ENCODE results near the gene CASP6. TPM values are rescaled to one million over a fixed set of nuclear protein-coding genes. Genes with fewer than 3 reads are reported as not detected.

The CASP6 gene
- total RNA-seq, 4 donors from 2014 or later, result 34.4 to 87.7 (median 58.9) TPM

GRCh38 chr4:109739547-109739946 is 36.3 kb upstream of the CASP6 start:
- Histone ChIP-seq H3K4me1 (peaks cover 0 to 7% (median 0%) of the 10 kb centered on the region in 4 donors), H3K9me3 (no peaks in the 10 kb centered on the region), H3K36me3 (no peaks in the 10 kb centered on the region), H3K27me3 (no peaks in the 10 kb centered on the region), H3K4me3 (no peak overlapping the region), H3K27ac (no peak overlapping the region)
- WGBS, 2 donors (ENCODE audit: low coverage in 1 of 2), result 72 to 85% methylated on average over 3 of the region's 3 CpGs
- intact Hi-C loops (cut with DNase I; ENCODE audit: low total_unique reads), result no loop called here
- no peak for DNase-seq
- in situ Hi-C loops (cut with MboI; ENCODE audit: low pct_ligation_motif_present in 1 of 4, low pct_unique_long_range_greater_than_20kb in 1 of 4, low sequenced_read_pairs in 3 of 4), result no loop called here
- TF ChIP-seq CTCF (IDR thresholded peaks at IDR 0.05), result no peak
- no peak for TF ChIP-seq EP300 (IDR thresholded peaks at IDR 0.05; ENCODE audit: low read depth)
- TF ChIP-seq POLR2A (IDR thresholded peaks at IDR 0.05), result no peak
- no peak for TF ChIP-seq POLR2AphosphoS5 (IDR thresholded peaks at IDR 0.05)

- TF ChIP-seq POLR2AphosphoS5 (IDR thresholded peaks at IDR 0.05), result no peak
- no peaks in the 10 kb centered on the region for H3K36me3 ChIP-seq
- no peaks in the 10 kb centered on the region for H3K27me3 ChIP-seq
- 87 to 100% methylated on average over 3 to 10 of the region's 10 CpGs for WGBS, 2 donors (ENCODE audit: low coverage in 1 of 2)
- DNase-seq, result no peak
- no peak overlapping the region for H3K4me3 ChIP-seq
- in situ Hi-C loops (cut with MboI; ENCODE audit: low pct_ligation_motif_present in 1 of 4, low pct_unique_long_range_greater_than_20kb in 1 of 4, low sequenced_read_pairs in 3 of 4) (no loop called here), intact Hi-C loops (cut with DNase I; ENCODE audit: low total_unique reads) (no loop called here)
- H3K27ac ChIP-seq, result no peak overlapping the region
- no peaks in the 10 kb centered on the region for H3K9me3 ChIP-seq
- peaks cover 0 to 7% (median 0%) of the 10 kb centered on the region in 4 donors for H3K4me1 ChIP-seq
Observed at GRCh38 chr4:109738104-109738872, 35.0 kb upstream of the CASP6 start.

- Histone ChIP-seq H3K9me3 (no peaks in the 10 kb centered on the region), H3K27ac (peak overlapping the region; percentile 41 to 67 (median 62)), H3K4me1 (peaks cover 0 to 11% (median 1%) of the 10 kb centered on the region in 4 donors), H3K27me3 (no peaks in the 10 kb centered on the region), H3K36me3 (no peaks in the 10 kb centered on the region), H3K4me3 (no peak overlapping the region)
- 34 to 58% methylated on average over 6 to 7 of the region's 7 CpGs for WGBS, 2 donors (ENCODE audit: low coverage in 1 of 2)
- in situ Hi-C loops (cut with MboI; ENCODE audit: low pct_ligation_motif_present in 1 of 4, low pct_unique_long_range_greater_than_20kb in 1 of 4, low sequenced_read_pairs in 3 of 4), result no loop called here
- intact Hi-C loops (cut with DNase I; ENCODE audit: low total_unique reads), result no loop called here
- DNase-seq, result peak; percentile 31
- no peak for TF ChIP-seq EP300 (IDR thresholded peaks at IDR 0.05; ENCODE audit: low read depth)
- TF ChIP-seq POLR2A (IDR thresholded peaks at IDR 0.05), result no peak
- no peak for TF ChIP-seq POLR2AphosphoS5 (IDR thresholded peaks at IDR 0.05)
- no peak for TF ChIP-seq CTCF (IDR thresholded peaks at IDR 0.05)
Observed at GRCh38 chr4:109735566-109736365, 32.5 kb upstream of the CASP6 start.

GRCh38 chr4:109733728-109734127 is 30.5 kb upstream of the CASP6 start:
- intact Hi-C loops (cut with DNase I; ENCODE audit: low total_unique reads), result no loop called here
- Histone ChIP-seq H3K9me3 (no peaks in the 10 kb centered on the region), H3K36me3 (no peaks in the 10 kb centered on the region), H3K4me3 (no peak overlapping the region), H3K27me3 (no peaks in the 10 kb centered on the region), H3K4me1 (peaks cover 5 to 17% (median 7%) of the 10 kb centered on the region in 4 donors), H3K27ac (no peak overlapping the region)
- in situ Hi-C loops (cut with MboI; ENCODE audit: low pct_ligation_motif_present in 1 of 4, low pct_unique_long_range_greater_than_20kb in 1 of 4, low sequenced_read_pairs in 3 of 4), result no loop called here
- DNase-seq, result no peak
- WGBS, 2 donors (ENCODE audit: low coverage in 1 of 2), result 90 to 100% methylated on average over 1 to 5 of the region's 5 CpGs
- TF ChIP-seq POLR2AphosphoS5 (IDR thresholded peaks at IDR 0.05) (no peak), CTCF (IDR thresholded peaks at IDR 0.05) (no peak), EP300 (IDR thresholded peaks at IDR 0.05; ENCODE audit: low read depth) (no peak), POLR2A (IDR thresholded peaks at IDR 0.05) (no peak)

Data from transverse colon (tissue), 4 donors.